ENCODE data around the gene THAP3.

THAP3 gene

GRCh38 chr1:6602669-6603237 lies 21.9 kb upstream of the THAP3 start, which contains the start of gene KLHL21:
KLHL21 (minus strand) TSS chr1:6602869; CDS start chr1:6602817, 52 bp downstream.
- peaks cover 26% of the 10 kb centered on the region for H3K36me3 ChIP-seq (ENCODE audit: insufficient read depth, low read length)
- peak within 1 kb of the TSS; percentile 25; the same call in 1 of the 2 replicates for H2AFZ ChIP-seq (ENCODE audit: low read length)
- peaks cover 27% of the 10 kb centered on the region for H3K79me2 ChIP-seq (ENCODE audit: insufficient read depth, low read length)
- no peaks in the 10 kb centered on the region for H4K20me1 ChIP-seq (ENCODE audit: insufficient read depth, low read length)
- peak within 1 kb of the TSS; percentile 90 for H3K27ac ChIP-seq (ENCODE audit: low read depth, low read length, poor library complexity, severe bottlenecking)
- peaks cover 44% of the 10 kb centered on the region for H3K4me1 ChIP-seq (ENCODE audit: insufficient read depth, low read length, severe bottlenecking)
- TF ChIP-seq EZH2 (IDR thresholded peaks at IDR 0.05; ENCODE audit: borderline replicate concordance, low read length) = no peak
- TF ChIP-seq CTCF (IDR thresholded peaks at IDR 0.05; ENCODE audit: low read length) = no peak
- H3K4me3 ChIP-seq (ENCODE audit: low read depth, low read length, poor library complexity, severe bottlenecking) = peak within 1 kb of the TSS; percentile 78
- H3K4me2 ChIP-seq (ENCODE audit: low read length) = peak within 1 kb of the TSS; percentile 99
- H3K9me3 ChIP-seq (ENCODE audit: low read length) = no peaks in the 10 kb centered on the region
- H3K9me2 ChIP-seq (ENCODE audit: low read depth, low read length) = no peaks in the 10 kb centered on the region
- H3K27me3 ChIP-seq (ENCODE audit: insufficient read depth, low read length) = no peaks in the 10 kb centered on the region
- no peaks in the 10 kb centered on the region for H3F3A ChIP-seq (ENCODE audit: insufficient read depth, low read length)
- peak within 1 kb of the TSS; percentile 95 for H3K9ac ChIP-seq (ENCODE audit: low read length)

- Histone ChIP-seq H3K4me3 (ENCODE audit: low read depth, low read length, poor library complexity, severe bottlenecking) (peak overlapping the region; percentile 78), H3K27me3 (ENCODE audit: insufficient read depth, low read length) (no peaks in the 10 kb centered on the region), H3K79me2 (ENCODE audit: insufficient read depth, low read length) (peaks cover 27% of the 10 kb centered on the region), H3K36me3 (ENCODE audit: insufficient read depth, low read length) (peaks cover 20% of the 10 kb centered on the region), H3K4me1 (ENCODE audit: insufficient read depth, low read length, severe bottlenecking) (peaks cover 38% of the 10 kb centered on the region), H3K9me2 (ENCODE audit: low read depth, low read length) (no peaks in the 10 kb centered on the region), H2AFZ (ENCODE audit: low read length) (peak overlapping the region; percentile 25; the same call in 1 of the 2 replicates), H3K9me3 (ENCODE audit: low read length) (no peaks in the 10 kb centered on the region), H3K9ac (ENCODE audit: low read length) (peak overlapping the region; percentile 95), H3K27ac (ENCODE audit: low read depth, low read length, poor library complexity, severe bottlenecking) (peak overlapping the region; percentile 90), H4K20me1 (ENCODE audit: insufficient read depth, low read length) (no peaks in the 10 kb centered on the region), H3K4me2 (ENCODE audit: low read length) (peak overlapping the region; percentile 99), H3F3A (ENCODE audit: insufficient read depth, low read length) (no peaks in the 10 kb centered on the region)
- TF ChIP-seq CTCF (IDR thresholded peaks at IDR 0.05; ENCODE audit: low read length) = no peak
- TF ChIP-seq EZH2 (IDR thresholded peaks at IDR 0.05; ENCODE audit: borderline replicate concordance, low read length) = no peak
These were observed 21.3 kb upstream of the THAP3 start for GRCh38 chr1:6603238-6603914.

- peaks cover 15% of the 10 kb centered on the region for H3K36me3 ChIP-seq (ENCODE audit: insufficient read depth, low read length)
- H2AFZ ChIP-seq (ENCODE audit: low read length) = peak overlapping the region; percentile 25
- H3K9ac ChIP-seq (ENCODE audit: low read length) = peak overlapping the region; percentile 95
- peaks cover 32% of the 10 kb centered on the region for H3K4me1 ChIP-seq (ENCODE audit: insufficient read depth, low read length, severe bottlenecking)
- H3K4me3 ChIP-seq (ENCODE audit: low read depth, low read length, poor library complexity, severe bottlenecking) = peak overlapping the region; percentile 78
- no peaks in the 10 kb centered on the region for H3F3A ChIP-seq (ENCODE audit: insufficient read depth, low read length)
- H3K4me2 ChIP-seq (ENCODE audit: low read length) = peak overlapping the region; percentile 99
- H3K9me2 ChIP-seq (ENCODE audit: low read depth, low read length) = no peaks in the 10 kb centered on the region
- TF ChIP-seq EZH2 (IDR thresholded peaks at IDR 0.05; ENCODE audit: borderline replicate concordance, low read length) (no peak), CTCF (IDR thresholded peaks at IDR 0.05; ENCODE audit: low read length) (no peak)
- H3K27ac ChIP-seq (ENCODE audit: low read depth, low read length, poor library complexity, severe bottlenecking) = peak overlapping the region; percentile 90
- no peaks in the 10 kb centered on the region for H4K20me1 ChIP-seq (ENCODE audit: insufficient read depth, low read length)
- peaks cover 25% of the 10 kb centered on the region for H3K79me2 ChIP-seq (ENCODE audit: insufficient read depth, low read length)
- no peaks in the 10 kb centered on the region for H3K9me3 ChIP-seq (ENCODE audit: low read length)
- no peaks in the 10 kb centered on the region for H3K27me3 ChIP-seq (ENCODE audit: insufficient read depth, low read length)
These were observed 20.6 kb upstream of the THAP3 start for GRCh38 chr1:6603915-6604558.
